Measurements from ENCODE around the gene AKR1A1.

GRCh38 chr1:45586769-45587168 is 36.1 kb downstream of the AKR1A1 start:
- no peak for TF ChIP-seq CTCF (IDR thresholded peaks at IDR 0.05)
- TF ChIP-seq POLR2A (IDR thresholded peaks at IDR 0.05): no peak
